ENCODE measurements around the gene GIMAP1.
"Not testable (repeated sequence)": the region's sequence is repeated elsewhere in the genome, so short reads cannot be mapped to it uniquely, and the experiment has no call there.

Gene GIMAP1

DNA sequence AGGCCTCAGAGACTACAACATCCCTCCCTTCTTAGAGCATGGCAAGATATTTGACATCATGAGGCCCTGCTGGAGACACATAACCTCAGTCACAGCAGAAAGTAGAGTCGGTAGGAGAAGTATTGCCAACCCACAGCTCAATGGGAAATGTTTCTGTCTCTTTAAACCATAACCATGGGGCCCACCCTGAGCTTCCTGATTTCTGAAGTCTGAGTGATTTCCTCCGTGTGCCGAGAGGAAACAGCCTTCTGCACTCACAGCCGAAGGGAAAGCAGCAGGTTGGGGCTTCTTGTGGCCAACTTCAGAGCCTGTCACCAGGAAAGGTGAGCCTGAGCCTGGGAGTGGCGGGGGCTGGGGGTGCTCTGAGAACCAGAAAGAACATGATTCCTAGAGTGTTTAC, at the start of gene GIMAP1:
TSS of gene GIMAP1 (plus strand) at position 246 of the 400 bp plus-strand sequence. CDS start 2,435 bp downstream, outside the sequence.
- Mint-ChIP-seq H3K4me1 (ENCODE audit: low read depth) (peaks cover 47% of the 10 kb centered on the region), H3K4me3 (peak within 1 kb of the TSS; percentile 91), H3K36me3 (ENCODE audit: low read depth) (peaks cover 29% of the 10 kb centered on the region), H3K27ac (peak within 1 kb of the TSS; percentile 90), H3K9me3 (peaks cover 20% of the 10 kb centered on the region), H3K27me3 (no peaks in the 10 kb centered on the region)
- intact Hi-C loops (cut with micrococcal nuclease) = no loop called here

DNA sequence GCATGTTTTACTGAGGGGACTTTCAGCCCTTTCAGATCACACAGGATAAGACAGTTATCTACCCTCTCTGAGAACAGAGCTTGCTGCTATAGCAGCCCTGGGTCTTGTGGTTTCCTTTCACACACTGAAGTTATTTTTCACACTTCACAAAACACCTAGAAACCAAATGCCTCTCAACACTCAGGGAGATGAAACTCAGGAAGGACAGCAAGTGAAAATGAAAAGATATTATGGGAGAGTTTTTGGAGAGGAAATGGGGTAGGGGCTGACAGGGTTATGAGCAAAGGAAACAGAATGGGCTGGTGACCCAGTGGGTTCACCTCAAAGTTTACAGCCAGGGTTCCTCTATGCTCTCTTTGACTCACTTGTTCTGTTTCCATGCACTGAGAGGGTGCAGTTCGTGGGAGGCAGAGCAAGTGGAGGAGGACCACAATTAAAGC, 47.9 kb upstream of the GIMAP1 start:
- Mint-ChIP-seq H3K9me3 (peaks cover 15% of the 10 kb centered on the region), H3K27ac (no peak overlapping the region), H3K27me3 (no peaks in the 10 kb centered on the region), H3K36me3 (ENCODE audit: low read depth) (no peaks in the 10 kb centered on the region), H3K4me3 (no peak overlapping the region), H3K4me1 (ENCODE audit: low read depth) (peaks cover 26% of the 10 kb centered on the region)
- intact Hi-C loops (cut with micrococcal nuclease) = no loop called here

- peaks cover 15% of the 10 kb centered on the region for H3K9me3 Mint-ChIP-seq
- no peak overlapping the region for H3K27ac Mint-ChIP-seq
- peaks cover 23% of the 10 kb centered on the region for H3K4me1 Mint-ChIP-seq (ENCODE audit: low read depth)
- no peaks in the 10 kb centered on the region for H3K27me3 Mint-ChIP-seq
- intact Hi-C loops (cut with micrococcal nuclease) = no loop called here
- no peaks in the 10 kb centered on the region for H3K36me3 Mint-ChIP-seq (ENCODE audit: low read depth)
- no peak overlapping the region for H3K4me3 Mint-ChIP-seq
Measured at GRCh38 chr7:150668977-150669376, 47.4 kb upstream of the GIMAP1 start.

- Mint-ChIP-seq H3K4me1 (ENCODE audit: low read depth) (peaks cover 17% of the 10 kb centered on the region), H3K9me3 (peaks cover 15% of the 10 kb centered on the region)
- H3K27ac Mint-ChIP-seq; H3K36me3 Mint-ChIP-seq (ENCODE audit: low read depth); intact Hi-C loops (cut with micrococcal nuclease); H3K27me3 Mint-ChIP-seq; H3K4me3 Mint-ChIP-seq: not testable (repeated sequence)
Measured at GRCh38 chr7:150671798-150672585, 44.4 kb upstream of the GIMAP1 start.

DNA sequence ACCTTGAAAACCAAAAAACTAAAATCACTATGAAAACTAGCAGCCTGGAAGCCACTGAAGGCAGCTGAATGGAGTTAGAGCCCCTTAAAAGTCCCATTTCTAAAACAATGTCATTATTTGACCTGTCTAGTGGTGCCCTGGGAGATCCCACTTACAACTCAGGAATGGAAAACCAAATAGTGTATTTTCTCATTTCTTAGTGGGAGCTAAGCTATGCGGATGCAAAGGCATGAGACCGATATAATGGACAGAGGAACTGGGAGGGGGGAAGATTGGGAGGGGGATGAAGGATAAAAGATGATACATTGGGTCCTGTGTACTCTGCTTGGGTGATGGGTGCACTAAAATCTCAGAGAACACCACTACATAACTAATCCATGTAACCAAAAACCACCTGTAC, 40.7 kb upstream of the GIMAP1 start:
- Mint-ChIP-seq H3K36me3 (ENCODE audit: low read depth) (no peaks in the 10 kb centered on the region), H3K4me3 (no peak overlapping the region), H3K4me1 (ENCODE audit: low read depth) (peaks cover 24% of the 10 kb centered on the region), H3K27me3 (no peaks in the 10 kb centered on the region), H3K27ac (no peak overlapping the region), H3K9me3 (no peaks in the 10 kb centered on the region)
- intact Hi-C loops (cut with micrococcal nuclease) = no loop called here

DNA sequence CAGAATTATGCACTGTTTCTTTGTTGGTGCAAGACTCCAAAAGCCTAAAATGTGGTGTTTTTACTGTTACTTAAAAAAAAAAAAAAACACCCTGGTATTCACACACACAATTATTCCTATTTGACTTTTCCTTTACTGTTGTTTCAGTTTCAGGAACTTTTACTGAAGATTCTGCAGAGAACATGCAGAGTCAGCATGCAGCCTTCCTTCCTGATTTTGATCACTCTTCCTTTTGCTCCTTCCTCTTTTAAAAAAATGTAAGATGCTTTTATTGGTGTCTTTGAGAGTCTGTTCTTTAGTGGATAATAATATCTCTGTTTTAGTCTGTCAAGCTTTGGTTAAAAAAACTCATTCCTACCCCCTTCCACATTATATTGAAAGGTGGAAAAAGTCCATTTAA, 40.1 kb upstream of the GIMAP1 start:
- H3K9me3 Mint-ChIP-seq; intact Hi-C loops (cut with micrococcal nuclease); H3K36me3 Mint-ChIP-seq (ENCODE audit: low read depth); H3K27me3 Mint-ChIP-seq; H3K4me3 Mint-ChIP-seq: not testable (repeated sequence)
- peaks cover 24% of the 10 kb centered on the region for H3K4me1 Mint-ChIP-seq (ENCODE audit: low read depth)
- peak overlapping the region; percentile 31 for H3K27ac Mint-ChIP-seq

- intact Hi-C loops (cut with micrococcal nuclease); H3K9me3 Mint-ChIP-seq; H3K36me3 Mint-ChIP-seq (ENCODE audit: low read depth); H3K27ac Mint-ChIP-seq; H3K27me3 Mint-ChIP-seq: not testable (repeated sequence)
- Mint-ChIP-seq H3K4me1 (ENCODE audit: low read depth) (peaks cover 24% of the 10 kb centered on the region), H3K4me3 (peak overlapping the region; percentile 4)
Measured at GRCh38 chr7:150676854-150677253, 39.6 kb upstream of the GIMAP1 start.

DNA sequence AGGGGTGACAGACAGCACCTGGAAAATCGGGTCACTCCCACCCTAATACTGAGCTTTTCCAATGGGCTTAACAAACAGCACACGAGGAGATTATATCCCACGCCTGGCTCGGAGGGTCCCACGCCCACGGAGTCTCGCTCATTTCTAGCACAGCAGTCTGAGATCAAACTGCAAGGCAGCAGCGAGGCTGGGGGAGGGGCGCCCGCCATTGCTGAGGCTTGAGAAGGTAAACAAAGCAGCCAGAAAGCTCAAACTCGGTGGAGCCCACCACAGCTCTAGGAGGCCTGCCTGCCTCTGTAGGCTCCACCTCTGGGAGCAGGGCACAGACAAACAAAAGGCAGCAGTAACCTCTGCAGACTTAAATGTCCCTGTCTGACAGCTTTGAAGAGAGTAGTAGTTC, 37.8 kb upstream of the GIMAP1 start:
- H3K4me1 Mint-ChIP-seq (ENCODE audit: low read depth) = peaks cover 37% of the 10 kb centered on the region
- H3K27ac Mint-ChIP-seq; H3K27me3 Mint-ChIP-seq; intact Hi-C loops (cut with micrococcal nuclease); H3K4me3 Mint-ChIP-seq; H3K9me3 Mint-ChIP-seq; H3K36me3 Mint-ChIP-seq (ENCODE audit: low read depth): not testable (repeated sequence)

- H3K9me3 Mint-ChIP-seq; intact Hi-C loops (cut with micrococcal nuclease); H3K27ac Mint-ChIP-seq; H3K36me3 Mint-ChIP-seq (ENCODE audit: low read depth); H3K4me3 Mint-ChIP-seq; H3K27me3 Mint-ChIP-seq: not testable (repeated sequence)
- peaks cover 50% of the 10 kb centered on the region for H3K4me1 Mint-ChIP-seq (ENCODE audit: low read depth)
Measured at GRCh38 chr7:150680364-150680763, 36.0 kb upstream of the GIMAP1 start.

- H3K27me3 Mint-ChIP-seq = no peaks in the 10 kb centered on the region
- no peaks in the 10 kb centered on the region for H3K9me3 Mint-ChIP-seq
- H3K4me1 Mint-ChIP-seq (ENCODE audit: low read depth) = peaks cover 60% of the 10 kb centered on the region
- peak within 1 kb of the TSS; percentile 92 for H3K4me3 Mint-ChIP-seq
- H3K27ac Mint-ChIP-seq = peak within 1 kb of the TSS; percentile 93
- H3K36me3 Mint-ChIP-seq (ENCODE audit: low read depth) = peaks cover 38% of the 10 kb centered on the region
- intact Hi-C loops (cut with micrococcal nuclease) = loop anchor here (2.0 to 5.0 kb wide), 2 partner anchors 99 to 233 kb away; partner anchors contain the start of gene GIMAP8
Measured at GRCh38 chr7:150685219-150686029, 31.0 kb upstream of the GIMAP1 start, which contains the start of gene GIMAP2. GIMAP2 (plus strand) TSS chr7:150685706; CDS start chr7:150687060, 1,354 bp downstream.

- intact Hi-C loops (cut with micrococcal nuclease) = loop anchor here (5.0 kb wide), 1 partner anchor 234 kb away; the partner anchor contains the start of gene GIMAP8
- Mint-ChIP-seq H3K27ac (peak overlapping the region; percentile 93), H3K4me1 (ENCODE audit: low read depth) (peaks cover 64% of the 10 kb centered on the region), H3K27me3 (no peaks in the 10 kb centered on the region), H3K36me3 (ENCODE audit: low read depth) (peaks cover 45% of the 10 kb centered on the region), H3K4me3 (peak overlapping the region; percentile 92), H3K9me3 (peaks cover 4% of the 10 kb centered on the region)
Measured at GRCh38 chr7:150686030-150686631, 30.3 kb upstream of the GIMAP1 start.

GRCh38 chr7:150688630-150689029, 27.8 kb upstream of the GIMAP1 start:
- H3K4me1 Mint-ChIP-seq (ENCODE audit: low read depth) = peaks cover 52% of the 10 kb centered on the region
- intact Hi-C loops (cut with micrococcal nuclease) = loop anchor here (5.0 kb wide), 1 partner anchor 236 kb away; the partner anchor contains the start of gene GIMAP8

DNA sequence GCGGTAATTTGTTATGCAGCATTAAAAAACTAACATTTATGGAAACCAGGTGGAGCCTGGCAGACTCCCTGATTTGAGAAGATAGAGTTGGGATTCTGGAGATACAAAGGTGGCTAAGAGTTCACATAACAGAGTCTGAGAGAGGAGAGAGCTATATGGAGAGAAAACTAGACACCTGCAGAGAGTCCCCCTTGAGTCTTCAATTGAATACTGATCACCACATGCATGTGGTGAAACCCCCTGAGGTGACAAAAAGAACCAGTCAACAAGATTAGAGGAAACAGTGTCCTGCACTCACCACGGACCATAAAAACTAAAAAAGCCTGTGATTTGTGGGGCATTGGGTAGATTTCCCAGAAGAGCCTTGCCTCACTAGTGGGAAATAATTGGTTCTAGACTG, 20.8 kb upstream of the GIMAP1 start:
- peaks cover 4% of the 10 kb centered on the region for H3K4me1 Mint-ChIP-seq (ENCODE audit: low read depth)
- H3K4me3 Mint-ChIP-seq = no peak overlapping the region
- H3K27ac Mint-ChIP-seq = no peak overlapping the region
- peaks cover 45% of the 10 kb centered on the region for H3K36me3 Mint-ChIP-seq (ENCODE audit: low read depth)
- H3K27me3 Mint-ChIP-seq = no peaks in the 10 kb centered on the region
- intact Hi-C loops (cut with micrococcal nuclease) = no loop called here
- H3K9me3 Mint-ChIP-seq = peaks cover 58% of the 10 kb centered on the region

More at GRCh38 chr7:150688630-150689029, 27.8 kb upstream of the GIMAP1 start:
- H3K27ac Mint-ChIP-seq = no peak overlapping the region
- no peaks in the 10 kb centered on the region for H3K27me3 Mint-ChIP-seq
- H3K9me3 Mint-ChIP-seq = peaks cover 11% of the 10 kb centered on the region
- no peak overlapping the region for H3K4me3 Mint-ChIP-seq
- peaks cover 64% of the 10 kb centered on the region for H3K36me3 Mint-ChIP-seq (ENCODE audit: low read depth)

GRCh38 chr7:150703209-150703608, 13.2 kb upstream of the GIMAP1 start:
- H3K36me3 Mint-ChIP-seq (ENCODE audit: low read depth) = peaks cover 22% of the 10 kb centered on the region
- no peak overlapping the region for H3K4me3 Mint-ChIP-seq
- no peak overlapping the region for H3K27ac Mint-ChIP-seq
- intact Hi-C loops (cut with micrococcal nuclease) = no loop called here
- peaks cover 6% of the 10 kb centered on the region for H3K4me1 Mint-ChIP-seq (ENCODE audit: low read depth)
- H3K27me3 Mint-ChIP-seq = peaks cover 2% of the 10 kb centered on the region
- H3K9me3 Mint-ChIP-seq = peaks cover 89% of the 10 kb centered on the region

Data from dendritic cell treated with granulocyte-macrophage colony-stimulating factor and Interleukin-4, amounts not matched to agents 40 ng/mL and 50 ng/mL, for 4 days (primary cell).